PFSK-1 (cell line): Measurements from ENCODE around the gene CNIH3.

Experiments used
- POLR2AphosphoS5 ChIP-seq: IDR thresholded peaks from 2 replicates; pipeline ENCODE4 v1.6.1; 2012; ENCODE audit warnings: low read depth, mild to moderate bottlenecking, control low read depth, low read length, moderate library complexity
- SIN3A ChIP-seq: IDR thresholded peaks from 2 replicates; pipeline ENCODE4 v1.6.1; 2012; ENCODE audit warnings: mild to moderate bottlenecking, low read length, moderate library complexity, borderline replicate concordance; ENCODE audit not compliant: insufficient read depth
- TAF1 ChIP-seq: IDR thresholded peaks from 2 replicates; pipeline ENCODE4 v1.6.1; 2012; ENCODE audit warnings: low read length, control low read depth, borderline replicate concordance; ENCODE audit not compliant: insufficient read depth

- no peak for TF ChIP-seq SIN3A
- TF ChIP-seq TAF1, result no peak
- no peak for TF ChIP-seq POLR2AphosphoS5
These were observed 31.1 kb upstream of the CNIH3 start for GRCh38 chr1:224585051-224585450.
